Thyroid gland (tissue), 4 donors: Measurements from ENCODE around the gene CLSTN2.

Experiments
- POLR2A ChIP-seq, 2 donors: fragments of 450-650 bp; IDR thresholded peaks; one replicate each; pipeline ENCODE4 v1.6.1; 2017; ENCODE audit warnings: antibody characterized with exemption in 2 of 2, mild to moderate bottlenecking in 2 of 2, moderate library complexity in 1 of 2
- TF ChIP-seq, protein P1 (sequence below), 6 experiments: fragments of 200-600 bp in 3 of 6; fragments of 450-650 bp in 3 of 6; sonication (generic) in 3 of 6; IDR thresholded peaks; one replicate each; pipeline ENCODE4 v1.5.1; 2016 to 2019; ENCODE audit warnings: antibody characterized with exemption in 6 of 6, mild to moderate bottlenecking in 2 of 6, inconsistent platforms in 1 of 6, moderate library complexity in 1 of 6

- TF ChIP-seq, protein P1, sequence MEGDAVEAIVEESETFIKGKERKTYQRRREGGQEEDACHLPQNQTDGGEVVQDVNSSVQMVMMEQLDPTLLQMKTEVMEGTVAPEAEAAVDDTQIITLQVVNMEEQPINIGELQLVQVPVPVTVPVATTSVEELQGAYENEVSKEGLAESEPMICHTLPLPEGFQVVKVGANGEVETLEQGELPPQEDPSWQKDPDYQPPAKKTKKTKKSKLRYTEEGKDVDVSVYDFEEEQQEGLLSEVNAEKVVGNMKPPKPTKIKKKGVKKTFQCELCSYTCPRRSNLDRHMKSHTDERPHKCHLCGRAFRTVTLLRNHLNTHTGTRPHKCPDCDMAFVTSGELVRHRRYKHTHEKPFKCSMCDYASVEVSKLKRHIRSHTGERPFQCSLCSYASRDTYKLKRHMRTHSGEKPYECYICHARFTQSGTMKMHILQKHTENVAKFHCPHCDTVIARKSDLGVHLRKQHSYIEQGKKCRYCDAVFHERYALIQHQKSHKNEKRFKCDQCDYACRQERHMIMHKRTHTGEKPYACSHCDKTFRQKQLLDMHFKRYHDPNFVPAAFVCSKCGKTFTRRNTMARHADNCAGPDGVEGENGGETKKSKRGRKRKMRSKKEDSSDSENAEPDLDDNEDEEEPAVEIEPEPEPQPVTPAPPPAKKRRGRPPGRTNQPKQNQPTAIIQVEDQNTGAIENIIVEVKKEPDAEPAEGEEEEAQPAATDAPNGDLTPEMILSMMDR (IDR thresholded peaks at IDR 0.05) = no peak
- no peak for TF ChIP-seq POLR2A (IDR thresholded peaks at IDR 0.05)
Measured at GRCh38 chr3:140103166-140103565, 168.2 kb downstream of the CLSTN2 start.
